Measurements from ENCODE around the gene MNT.
A peak's percentile ranks its signal among the peaks of the same experiment; 100 is the strongest.
"Not testable (repeated sequence)": the region's sequence is repeated elsewhere in the genome, so short reads cannot be mapped to it uniquely, and the experiment has no call there.

Gene MNT

GRCh38 chr17:2400877-2401425 is at the start of gene MNT:
MNT (minus strand) TSS chr17:2401060; CDS start chr17:2400712, 348 bp downstream.
- DNase-seq, result peak; percentile 99

GRCh38 chr17:2450016-2450650 is 49.3 kb upstream of the MNT start:
- no peak for DNase-seq

GRCh38 chr17:2449486-2449885 is 48.6 kb upstream of the MNT start:
- DNase-seq, result no peak

GRCh38 chr17:2447479-2447878 is 46.6 kb upstream of the MNT start:
- not testable (repeated sequence) for DNase-seq

- no peak for DNase-seq
These were observed 44.8 kb upstream of the MNT start for GRCh38 chr17:2445638-2446037.

- DNase-seq, result no peak
These were observed 43.5 kb upstream of the MNT start for GRCh38 chr17:2444382-2444781.

- DNase-seq, result no peak
These were observed 41.3 kb upstream of the MNT start for GRCh38 chr17:2442166-2442565.

- DNase-seq, result no peak
These were observed 40.1 kb upstream of the MNT start for GRCh38 chr17:2440930-2441329.

GRCh38 chr17:2439997-2440396 is 39.1 kb upstream of the MNT start:
- not testable (repeated sequence) for DNase-seq

GRCh38 chr17:2438823-2439222 is 38.0 kb upstream of the MNT start:
- DNase-seq, result no peak

GRCh38 chr17:2436316-2436905 is 35.6 kb upstream of the MNT start:
- DNase-seq, result peak; percentile 57

- DNase-seq, result peak; percentile 50
These were observed 35.0 kb upstream of the MNT start for GRCh38 chr17:2435862-2436261.

- peak; percentile 56 for DNase-seq
These were observed 34.4 kb upstream of the MNT start for GRCh38 chr17:2435181-2435741.

GRCh38 chr17:2433696-2434095 is 32.8 kb upstream of the MNT start:
- no peak for DNase-seq

GRCh38 chr17:2427910-2428309 is 27.1 kb upstream of the MNT start:
- DNase-seq, result no peak

- no peak for DNase-seq
These were observed 26.4 kb upstream of the MNT start for GRCh38 chr17:2427215-2427614.

- DNase-seq, result no peak
These were observed 22.4 kb upstream of the MNT start for GRCh38 chr17:2423271-2423670.

GRCh38 chr17:2421315-2422147 is 20.7 kb upstream of the MNT start:
- DNase-seq, result no peak

- no peak for DNase-seq
These were observed 19.3 kb upstream of the MNT start for GRCh38 chr17:2420176-2420575.

GRCh38 chr17:2419486-2419885 is 18.6 kb upstream of the MNT start:
- DNase-seq, result no peak

GRCh38 chr17:2418572-2418971 is 17.7 kb upstream of the MNT start:
- peak; percentile 54 for DNase-seq

GRCh38 chr17:2416010-2416734 is 15.3 kb upstream of the MNT start:
- DNase-seq, result peak; percentile 97

- DNase-seq, result no peak
These were observed 14.2 kb upstream of the MNT start for GRCh38 chr17:2415081-2415480.
